Glomerular endothelial cell (primary cell): ENCODE data around the gene SLC25A39. TPM values are rescaled to one million over a fixed set of nuclear protein-coding genes. Genes with fewer than 3 reads are reported as not detected.
A peak's percentile ranks its signal among the peaks of the same experiment; 100 is the strongest.
"Not testable (repeated sequence)": the region's sequence is repeated elsewhere in the genome, so short reads cannot be mapped to it uniquely, and the experiment has no call there.

Experiments used
- DNase-seq: peaks from one replicate; pipeline ENCODE4 v3.0.0-alpha.2; 2011; ENCODE audit warnings: low read depth, low spot score; ENCODE audit errors: extremely low read depth
- total RNA-seq: library from RNA; depleted of rRNA; stranded (reverse); fragments of >200 nt; gene quantifications from 2 replicates; pipeline ENCODE4 v1.2.3, GENCODE V29; 2015

SLC25A39 gene
- total RNA-seq, 1 donor from 2014 or later: 126 TPM

DNA sequence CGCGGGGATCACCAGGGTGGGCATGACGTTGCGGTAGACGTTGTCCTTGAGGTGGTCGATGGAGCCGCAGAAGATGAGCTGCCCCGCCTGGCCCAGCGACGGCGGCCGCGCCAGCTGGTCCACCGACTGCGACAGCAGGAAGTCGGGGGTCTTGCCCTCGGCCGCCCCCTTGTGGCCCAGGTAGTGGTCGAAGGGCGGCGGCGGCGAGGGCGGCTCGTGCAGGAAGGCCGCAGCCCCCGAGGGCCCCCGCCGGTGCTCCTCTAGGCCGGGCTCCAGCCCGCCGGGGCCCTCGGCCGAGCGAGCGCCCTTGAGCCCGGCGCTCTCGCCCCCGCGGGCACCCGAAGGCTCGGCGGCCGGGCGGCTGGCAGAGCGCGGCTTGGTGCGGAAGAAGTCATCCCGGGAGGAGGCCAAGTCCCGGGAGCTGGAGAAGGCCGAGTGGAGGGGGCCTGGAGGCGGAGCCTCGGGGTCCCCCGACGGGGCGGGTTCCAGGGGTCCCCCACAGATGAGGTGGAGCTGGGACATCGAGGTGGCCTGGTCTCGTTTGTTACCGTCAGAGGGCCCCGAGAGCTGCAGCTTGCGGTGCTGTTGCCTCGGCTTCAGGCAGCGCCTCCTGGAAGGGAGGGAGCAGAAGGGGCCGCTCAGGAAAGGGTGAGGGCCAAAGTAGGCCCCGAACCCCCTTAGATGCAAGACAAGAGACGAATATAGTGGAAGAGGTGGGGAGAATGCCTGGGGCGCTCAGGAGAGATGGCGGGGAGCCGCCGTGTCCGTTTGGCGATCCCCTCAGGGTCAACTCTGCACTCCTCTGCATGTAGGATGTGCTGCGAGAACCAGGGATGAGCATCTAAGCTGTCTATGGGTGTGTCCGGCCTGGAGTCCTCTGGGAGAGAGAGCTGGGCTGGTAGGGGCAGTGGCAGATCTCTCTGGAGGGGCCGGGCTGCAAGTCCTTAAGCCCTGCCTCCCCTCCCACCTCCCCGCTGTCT lies 30.2 kb upstream of the SLC25A39 start:
- DNase-seq: no peak

- DNase-seq: no peak
Observed at GRCh38 chr17:44353672-44354331, 29.2 kb upstream of the SLC25A39 start.

- no peak for DNase-seq
Observed at GRCh38 chr17:44352828-44353671, 28.4 kb upstream of the SLC25A39 start.

DNA sequence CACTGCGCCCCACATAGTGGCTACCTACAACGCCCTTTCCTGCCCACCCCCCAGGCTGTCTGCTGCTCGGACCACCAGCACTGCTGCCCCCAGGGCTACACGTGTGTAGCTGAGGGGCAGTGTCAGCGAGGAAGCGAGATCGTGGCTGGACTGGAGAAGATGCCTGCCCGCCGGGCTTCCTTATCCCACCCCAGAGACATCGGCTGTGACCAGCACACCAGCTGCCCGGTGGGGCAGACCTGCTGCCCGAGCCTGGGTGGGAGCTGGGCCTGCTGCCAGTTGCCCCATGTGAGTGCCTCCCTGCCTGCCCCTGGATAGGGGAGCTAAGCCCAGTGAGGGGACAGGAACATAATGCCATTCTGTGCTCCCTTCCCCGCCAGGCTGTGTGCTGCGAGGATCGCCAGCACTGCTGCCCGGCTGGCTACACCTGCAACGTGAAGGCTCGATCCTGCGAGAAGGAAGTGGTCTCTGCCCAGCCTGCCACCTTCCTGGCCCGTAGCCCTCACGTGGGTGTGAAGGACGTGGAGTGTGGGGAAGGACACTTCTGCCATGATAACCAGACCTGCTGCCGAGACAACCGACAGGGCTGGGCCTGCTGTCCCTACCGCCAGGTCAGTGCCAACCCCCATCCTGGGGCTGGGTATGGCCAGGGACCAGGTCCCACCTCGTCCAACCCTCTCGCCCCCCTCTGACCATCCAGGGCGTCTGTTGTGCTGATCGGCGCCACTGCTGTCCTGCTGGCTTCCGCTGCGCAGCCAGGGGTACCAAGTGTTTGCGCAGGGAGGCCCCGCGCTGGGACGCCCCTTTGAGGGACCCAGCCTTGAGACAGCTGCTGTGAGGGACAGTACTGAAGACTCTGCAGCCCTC lies 27.6 kb upstream of the SLC25A39 start:
- DNase-seq: no peak

GRCh38 chr17:44351464-44351863 lies 26.8 kb upstream of the SLC25A39 start:
- no peak for DNase-seq

DNA sequence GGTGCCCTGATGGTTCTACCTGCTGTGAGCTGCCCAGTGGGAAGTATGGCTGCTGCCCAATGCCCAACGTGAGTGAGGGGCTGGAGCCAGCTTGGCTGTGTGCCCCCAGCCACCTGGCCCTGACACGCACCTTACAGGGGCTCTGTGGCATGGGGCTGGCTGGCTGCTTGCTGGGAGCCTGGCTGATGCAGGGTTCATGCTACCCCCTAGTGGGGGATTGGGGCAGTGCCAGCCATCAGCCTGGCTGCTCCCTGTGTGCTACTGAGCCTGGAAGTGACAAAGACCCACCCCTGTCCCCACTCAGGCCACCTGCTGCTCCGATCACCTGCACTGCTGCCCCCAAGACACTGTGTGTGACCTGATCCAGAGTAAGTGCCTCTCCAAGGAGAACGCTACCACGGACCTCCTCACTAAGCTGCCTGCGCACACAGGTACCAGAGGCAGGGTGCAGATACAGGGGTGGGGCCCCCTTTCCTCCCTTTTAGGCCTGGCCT lies 26.2 kb upstream of the SLC25A39 start:
- DNase-seq: no peak

GRCh38 chr17:44349553-44350070 lies 25.0 kb upstream of the SLC25A39 start:
- no peak for DNase-seq

GRCh38 chr17:44348988-44349364 lies 24.4 kb upstream of the SLC25A39 start:
- DNase-seq: no peak

- DNase-seq: no peak
Observed at GRCh38 chr17:44348234-44348987, 23.8 kb upstream of the SLC25A39 start.

- DNase-seq: not testable (repeated sequence)
Observed at GRCh38 chr17:44347206-44348055, 22.8 kb upstream of the SLC25A39 start.

DNA sequence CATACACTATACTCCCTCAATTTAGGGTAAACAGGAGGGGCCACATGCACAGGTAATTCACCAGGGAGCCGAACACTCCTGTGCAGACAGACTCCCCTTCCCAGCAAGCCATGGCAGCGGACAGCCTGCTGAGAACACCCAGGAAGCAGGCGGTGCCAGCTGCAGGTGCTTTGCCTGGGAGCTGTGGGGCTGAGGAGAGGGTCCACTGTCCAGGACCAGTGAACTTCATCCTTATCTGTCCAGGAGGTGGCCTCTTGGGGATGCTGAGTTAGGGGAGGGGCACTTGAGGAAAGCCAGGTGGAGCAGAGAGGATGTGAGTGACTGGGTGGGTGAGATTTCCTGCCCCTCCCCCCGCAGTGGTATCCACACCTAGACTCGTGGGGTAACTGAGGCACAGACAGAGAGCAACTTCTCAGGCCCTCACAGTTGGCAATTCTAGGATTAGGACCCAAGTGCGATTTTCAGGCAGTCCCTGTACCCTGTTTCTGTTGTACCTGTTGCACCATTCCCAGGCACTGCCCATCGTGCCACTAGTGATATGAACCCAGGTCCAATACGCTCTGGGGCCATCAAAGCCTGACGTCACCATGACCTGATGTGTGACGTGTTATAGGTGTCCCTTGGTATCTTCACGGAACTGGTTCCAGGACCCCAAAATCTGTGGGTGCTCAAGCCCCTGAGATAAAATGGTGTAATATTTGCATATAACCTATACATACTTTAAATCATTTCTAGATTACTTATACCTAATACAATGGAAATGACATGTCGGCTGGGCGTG lies 21.6 kb upstream of the SLC25A39 start:
- no peak for DNase-seq

- DNase-seq: no peak
Observed at GRCh38 chr17:44345454-44346026, 20.9 kb upstream of the SLC25A39 start.

GRCh38 chr17:44344939-44345453 lies 20.4 kb upstream of the SLC25A39 start, which contains the start of gene GRN:
Gene GRN, plus strand, starts transcription at chr17:44345302. Its CDS starts 3,863 bp downstream, at chr17:44349165.
- peak; percentile 90 for DNase-seq

- DNase-seq: no peak
Observed at GRCh38 chr17:44343510-44344209, 19.0 kb upstream of the SLC25A39 start.

- DNase-seq: not testable (repeated sequence)
Observed at GRCh38 chr17:44340553-44340952, 15.9 kb upstream of the SLC25A39 start.

GRCh38 chr17:44338702-44339101 lies 14.1 kb upstream of the SLC25A39 start:
- no peak for DNase-seq
